HG03060 (cell line): ENCODE data around the gene ATG101.
"Not testable (repeated sequence)": the region's sequence is repeated elsewhere in the genome, so short reads cannot be mapped to it uniquely, and the experiment has no call there.

ENCODE experiments used
- ATAC-seq: cut with Tn5 transposase; IDR thresholded peaks from one replicate; pipeline ENCODE4 v1.9.1; 2021; ENCODE audit warnings: low read depth, moderate number of reproducible peaks; ENCODE audit not compliant: unreplicated experiment

Gene ATG101

DNA sequence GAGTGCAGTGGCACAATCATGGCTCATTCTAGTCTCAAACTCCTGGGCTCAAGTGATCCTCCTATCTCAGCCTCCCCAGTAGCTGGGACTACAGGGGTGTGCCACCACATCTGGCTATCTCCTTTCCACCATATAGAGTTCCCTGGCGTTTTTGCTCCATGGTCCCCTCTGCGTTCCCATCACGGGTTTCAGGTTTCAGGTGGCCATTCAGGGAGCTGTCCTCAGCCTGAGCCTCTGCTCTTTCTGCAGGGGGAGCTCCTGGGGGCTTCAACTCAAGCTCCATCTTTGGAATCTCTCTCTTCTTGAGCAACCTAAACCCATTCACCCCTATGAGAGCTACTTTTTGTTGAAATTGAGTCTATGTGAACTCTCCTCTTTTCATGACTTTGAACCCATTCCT lies 21.3 kb downstream of the ATG101 start:
- ATAC-seq = no peak

DNA sequence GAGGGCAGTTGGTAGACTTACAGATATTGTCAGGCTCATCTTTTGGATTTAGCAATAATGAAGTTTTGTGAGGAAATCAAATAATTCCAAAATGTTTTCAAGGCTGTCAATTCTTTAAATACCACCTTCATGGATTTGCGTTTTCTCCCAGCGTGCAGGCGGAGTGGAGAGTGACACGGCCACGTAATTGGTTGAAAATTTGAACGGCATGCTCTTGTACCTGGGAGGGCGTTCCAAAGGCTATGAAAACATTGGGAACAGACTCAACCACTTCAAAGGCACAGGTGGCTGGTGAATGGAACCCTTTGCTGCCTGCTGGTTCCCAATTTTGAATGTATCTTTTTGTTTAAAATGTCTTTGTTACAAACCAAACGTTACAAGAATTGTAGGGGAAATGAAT lies 22.1 kb downstream of the ATG101 start:
- ATAC-seq = no peak

DNA sequence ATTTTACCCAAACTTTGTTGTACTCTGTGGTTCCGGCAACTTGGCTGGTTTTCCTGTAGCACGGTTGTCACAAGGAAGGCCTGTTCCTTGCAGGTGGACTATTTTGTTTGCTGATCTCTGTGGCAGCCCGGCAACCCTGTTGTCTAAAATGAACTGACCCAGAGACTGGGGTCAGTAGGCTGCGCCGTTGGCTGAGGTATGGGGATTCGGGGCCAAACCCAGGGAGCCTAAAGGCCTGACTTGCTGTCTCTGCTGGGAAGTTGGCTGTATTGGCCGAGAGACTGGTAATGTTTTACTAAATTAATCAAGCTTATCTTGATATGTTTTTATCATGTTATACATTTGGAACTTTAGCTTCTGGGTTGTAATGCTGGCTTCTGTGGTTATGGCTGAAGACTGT lies 23.6 kb downstream of the ATG101 start:
- no peak for ATAC-seq

DNA sequence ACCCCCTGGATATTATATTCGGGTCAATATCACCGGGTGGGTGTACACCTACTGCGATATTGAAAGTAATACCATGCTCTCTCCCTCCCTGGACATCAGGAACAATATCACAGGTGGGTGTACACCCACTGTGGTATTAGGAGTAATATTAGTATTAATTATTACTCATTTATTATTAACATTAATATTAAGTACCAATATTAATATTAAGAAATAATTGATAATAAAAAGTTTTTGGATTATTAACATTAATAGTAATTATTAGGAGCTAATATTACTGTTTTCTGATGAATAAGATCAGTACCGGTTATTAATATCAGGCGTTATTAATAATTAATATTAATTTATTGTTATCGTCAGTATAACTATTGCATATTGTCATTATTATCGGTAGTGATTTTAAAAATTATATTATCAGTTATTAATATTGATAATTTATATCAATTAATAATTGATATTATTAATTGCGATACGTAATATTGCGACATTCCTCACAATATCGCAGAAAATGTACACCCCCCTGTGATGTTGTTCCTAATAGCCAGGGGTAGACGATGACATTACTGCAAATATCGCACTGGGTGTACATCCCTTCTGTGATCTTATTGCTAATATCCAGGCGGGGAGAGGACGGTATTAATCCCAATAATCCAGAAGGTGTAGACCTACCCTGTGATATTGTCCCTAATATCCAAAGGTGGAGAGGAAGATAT lies 26.7 kb downstream of the ATG101 start:
- ATAC-seq = no peak

DNA sequence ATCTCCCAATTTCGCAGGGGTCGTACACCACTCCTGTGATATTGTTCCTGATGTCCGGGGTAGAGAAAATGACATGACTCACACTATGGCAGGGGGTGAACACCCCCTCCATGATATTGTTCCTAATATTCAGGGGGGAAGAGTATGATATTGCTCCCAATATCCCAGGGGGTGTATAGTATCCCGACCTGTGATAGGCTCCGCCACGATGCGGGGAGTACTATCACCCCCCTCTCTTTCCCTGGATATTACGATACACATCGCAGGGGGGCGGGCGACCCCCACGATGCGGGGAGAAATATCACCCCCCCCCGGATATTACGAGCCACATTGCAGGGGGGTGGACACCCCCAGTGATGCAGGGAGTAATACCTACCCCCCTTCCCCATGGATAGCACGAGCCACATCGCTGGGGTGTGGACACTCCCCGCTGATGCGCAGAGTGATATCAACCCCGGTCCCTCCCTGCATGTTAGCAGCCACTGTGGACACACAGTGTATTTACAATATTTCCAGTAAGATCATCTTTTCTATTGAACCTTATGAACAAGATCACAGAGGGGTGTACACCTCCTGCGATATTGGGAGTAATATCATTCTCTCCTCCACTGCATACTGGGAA lies 27.4 kb downstream of the ATG101 start:
- no peak for ATAC-seq

DNA sequence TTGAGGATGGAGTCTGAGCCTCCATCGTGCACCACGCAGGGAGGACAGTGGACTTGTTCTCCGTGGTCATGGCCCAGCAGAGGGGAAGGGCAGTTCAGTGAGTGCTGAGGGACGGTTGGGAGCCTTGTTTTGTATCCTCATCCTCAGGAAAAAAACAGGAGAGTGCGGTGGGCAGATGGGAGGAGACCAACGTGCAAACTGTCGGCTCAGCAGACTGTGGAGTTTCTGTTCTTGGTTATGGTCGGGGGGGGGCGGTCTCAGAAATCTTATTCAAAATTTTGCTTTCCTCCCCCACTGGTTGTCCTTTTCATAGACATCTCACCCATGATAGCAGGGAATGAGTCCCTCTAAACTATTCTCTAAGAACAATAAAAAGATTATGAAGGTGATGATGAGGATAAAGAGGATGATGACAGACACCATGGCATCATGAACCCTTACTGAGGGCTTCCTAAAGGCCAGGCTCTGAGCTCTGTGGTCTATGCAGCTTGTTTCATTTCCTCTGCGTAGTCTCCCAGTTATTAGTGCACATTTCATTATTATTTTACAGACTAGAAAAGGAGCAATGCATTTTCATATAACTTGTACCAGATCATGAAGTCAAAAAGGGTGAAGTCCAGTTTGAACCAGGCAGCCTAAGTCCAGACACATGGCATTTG lies 34.8 kb downstream of the ATG101 start:
- not testable (repeated sequence) for ATAC-seq

DNA sequence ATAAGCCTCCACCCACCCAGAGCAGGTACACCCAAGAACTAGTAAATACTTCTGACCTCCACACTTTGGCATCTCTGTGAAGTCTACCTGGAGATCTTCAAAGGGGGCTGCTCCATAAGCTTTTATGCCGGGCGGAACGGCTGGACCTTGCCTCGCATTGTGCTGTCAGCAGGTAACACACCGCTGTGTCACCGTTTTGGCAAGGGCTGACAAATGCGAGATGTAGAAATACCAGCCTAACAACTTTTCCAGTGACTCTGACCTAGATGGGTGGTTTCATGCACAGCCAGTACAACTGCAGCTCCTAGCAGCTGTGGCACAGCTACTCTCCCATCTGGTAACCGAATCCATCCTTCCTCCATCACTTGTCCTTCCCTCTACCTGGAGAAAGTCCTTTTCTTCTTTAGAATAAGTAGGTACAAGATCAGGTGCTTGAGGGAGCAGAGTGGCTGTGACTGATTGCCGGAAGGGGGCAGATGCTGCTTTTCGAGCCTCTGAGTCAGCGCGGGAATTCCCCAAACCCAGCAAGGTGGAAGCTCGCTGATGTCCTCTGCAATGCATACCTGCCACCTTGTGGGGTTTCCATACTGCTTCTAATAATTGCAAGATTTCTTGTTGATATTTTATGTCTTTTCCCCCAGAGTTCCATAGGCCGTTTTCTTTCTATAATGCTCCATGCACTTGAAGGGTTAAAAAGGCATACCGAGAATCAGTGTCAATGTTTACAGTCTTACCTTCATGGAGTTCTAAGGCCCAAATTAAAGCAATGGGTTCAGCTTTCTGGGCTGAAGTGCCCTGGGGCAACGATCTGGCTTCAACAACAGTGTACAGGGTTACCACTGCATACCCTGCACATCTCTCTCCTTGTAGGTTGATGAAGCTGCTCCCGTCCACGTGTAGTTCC lies 46.7 kb downstream of the ATG101 start:
- ATAC-seq = not testable (repeated sequence)

DNA sequence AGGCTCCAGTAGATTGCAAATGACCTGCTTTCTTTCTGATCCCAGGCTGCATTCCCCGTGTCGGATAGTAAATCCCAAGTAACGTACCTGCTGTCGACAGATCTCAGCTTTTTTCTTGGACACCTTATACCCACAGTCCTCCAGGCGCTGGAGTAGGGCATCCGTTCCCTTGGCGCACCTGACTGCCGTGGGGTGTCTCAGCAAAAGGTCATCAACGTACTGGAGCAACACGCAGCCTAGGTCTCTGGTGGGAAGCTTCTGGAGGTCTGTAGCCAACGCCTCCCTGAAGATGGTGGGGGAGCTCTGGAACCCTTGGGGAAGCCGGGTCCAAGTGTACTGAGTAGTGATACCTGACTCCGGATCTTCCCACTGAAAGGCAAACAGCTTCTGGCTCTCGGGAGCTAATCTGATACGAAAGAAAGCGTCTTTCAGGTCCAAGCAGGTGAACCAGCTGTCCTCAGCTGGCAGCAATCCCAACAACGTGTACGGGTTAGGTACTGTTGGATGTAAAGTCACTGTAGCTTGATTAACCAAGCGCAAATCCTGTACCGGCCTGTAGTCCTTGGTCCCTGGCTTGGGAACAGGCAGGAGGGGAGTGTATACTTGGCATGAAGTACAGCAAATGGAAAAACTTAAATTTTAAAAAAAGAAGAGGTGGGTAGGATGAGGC lies 48.2 kb downstream of the ATG101 start:
- ATAC-seq = not testable (repeated sequence)

DNA sequence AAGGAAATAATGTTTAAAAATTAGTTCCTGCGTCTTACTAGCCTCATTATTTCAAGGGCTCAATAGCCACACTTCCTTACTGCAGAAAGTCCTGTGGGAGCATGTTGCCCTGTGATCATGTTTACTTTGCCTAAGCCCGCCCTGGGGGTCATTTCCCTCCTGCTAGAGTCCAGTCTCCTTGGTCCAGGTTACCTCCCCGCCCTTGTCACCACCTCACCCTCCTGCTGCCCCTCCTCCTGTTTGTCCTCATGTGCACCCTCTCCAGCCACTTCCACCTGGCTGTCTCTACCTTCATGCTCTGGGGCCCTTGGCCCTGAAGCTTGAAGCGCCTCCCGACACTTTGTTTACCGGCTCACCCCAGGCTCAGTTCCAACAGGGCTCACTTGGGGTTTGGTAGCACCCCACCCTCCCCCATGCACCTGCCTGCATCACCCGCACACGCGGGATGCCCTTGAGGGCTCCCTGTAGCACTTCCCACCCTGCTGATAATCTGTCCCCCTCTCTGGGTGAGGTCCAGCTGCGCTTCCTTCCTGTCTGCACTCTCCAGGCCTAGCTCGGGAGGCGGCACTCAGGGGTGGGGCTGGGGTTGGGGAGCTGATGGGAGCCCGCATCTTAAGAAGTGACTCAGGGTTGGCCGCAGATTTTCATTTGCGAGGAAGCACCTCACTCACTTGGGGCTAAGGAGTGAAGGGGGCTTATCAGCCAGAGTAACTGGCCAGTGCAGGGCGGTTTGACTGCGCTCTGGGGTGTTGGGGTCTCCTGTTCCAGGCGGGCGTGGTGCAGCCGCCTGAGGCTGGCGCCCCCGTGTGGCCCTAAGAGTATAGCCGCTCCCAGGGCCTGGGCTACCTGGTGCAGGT lies 49.8 kb downstream of the ATG101 start:
- no peak for ATAC-seq

DNA sequence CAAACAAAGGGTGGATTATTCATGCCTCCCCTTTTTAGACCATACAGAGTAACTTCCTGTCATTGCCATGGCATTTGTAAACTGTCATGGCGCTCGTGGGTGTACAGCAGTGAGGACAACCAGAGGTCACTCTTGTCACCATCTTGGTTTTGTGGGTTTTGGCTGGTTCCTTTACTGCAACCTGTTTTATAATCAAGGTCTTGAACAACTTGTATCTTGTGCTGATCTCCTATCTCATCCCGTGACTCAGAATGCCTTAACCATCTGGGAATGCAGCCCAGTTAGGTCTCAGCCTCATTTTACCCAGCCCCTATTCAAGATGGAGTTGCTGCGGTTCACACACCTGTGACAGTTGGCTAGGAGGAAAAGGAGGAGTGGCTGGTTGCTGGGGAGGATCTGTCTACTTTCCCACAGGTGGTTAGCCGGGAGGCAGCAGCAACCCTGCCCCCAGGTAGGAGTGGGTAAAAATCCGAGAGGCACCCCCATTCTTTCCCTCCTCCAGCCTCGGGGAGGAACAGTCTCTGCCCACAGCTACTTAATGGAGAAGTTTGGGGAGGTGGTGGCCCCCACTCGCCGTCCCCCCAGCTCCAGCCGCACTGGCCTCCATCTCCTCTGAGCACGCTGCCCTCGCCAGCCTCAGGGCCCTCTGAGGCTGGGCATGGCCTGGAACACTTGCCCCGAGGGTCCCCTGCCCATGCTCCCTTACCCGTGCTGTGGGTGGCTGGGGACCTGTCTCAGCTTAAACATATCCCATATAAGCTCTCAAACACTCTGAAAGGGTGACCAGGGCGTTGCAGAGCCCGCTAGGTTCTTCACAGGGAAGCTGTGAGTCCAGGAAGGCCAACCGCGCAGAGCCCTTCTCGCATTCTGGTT lies 51.4 kb downstream of the ATG101 start:
- ATAC-seq = no peak

DNA sequence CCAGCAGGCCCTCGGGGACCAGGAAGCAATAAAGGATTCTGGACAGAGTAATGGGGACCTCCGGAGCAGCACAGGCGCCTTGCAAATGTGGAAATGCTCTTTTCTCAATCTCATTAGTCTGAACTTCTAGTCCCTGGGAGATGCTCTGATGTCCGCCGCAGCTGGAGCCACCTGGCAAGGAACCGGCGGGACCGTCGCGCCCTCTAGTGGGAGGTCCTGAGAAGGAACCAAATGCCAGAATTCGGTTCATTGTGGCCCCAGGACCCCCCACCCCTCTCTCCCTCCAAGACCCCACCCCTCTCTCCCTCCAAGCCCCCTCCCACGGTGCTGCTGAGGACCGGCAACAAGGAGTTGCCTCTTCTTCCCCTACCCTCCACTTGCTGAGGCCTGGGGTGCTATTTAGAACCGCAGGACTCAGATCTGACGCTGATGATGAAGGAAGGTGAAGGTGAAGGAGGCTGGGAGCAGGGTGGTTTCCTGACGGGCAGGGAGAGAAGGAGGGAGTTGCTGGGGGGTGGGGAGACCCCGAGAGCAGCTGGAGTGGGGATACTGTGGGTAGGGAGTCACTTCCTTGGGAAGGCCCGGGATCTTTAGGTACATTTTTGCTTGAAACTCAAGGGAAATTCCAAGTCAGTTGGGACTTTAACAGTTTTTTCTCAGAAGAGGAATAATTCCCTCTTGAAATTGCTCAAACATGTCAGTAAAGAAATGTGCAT lies 52.2 kb downstream of the ATG101 start:
- ATAC-seq = no peak

DNA sequence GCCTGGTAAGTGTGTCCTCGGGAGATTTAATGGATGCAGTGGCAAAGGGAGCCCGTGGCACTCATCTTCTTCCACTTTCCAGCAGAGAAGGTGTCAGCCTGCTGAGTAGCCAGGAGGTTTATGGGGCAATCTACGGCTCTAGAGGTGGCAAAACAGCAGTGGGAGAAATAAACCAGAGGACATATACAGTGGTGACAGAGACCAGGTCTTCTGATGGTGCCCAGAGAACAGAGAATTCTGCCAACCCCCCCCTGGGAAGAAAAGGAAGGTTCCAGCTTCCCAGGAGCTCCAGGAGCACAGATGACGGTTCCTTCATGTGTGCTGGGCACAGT lies 52.7 kb downstream of the ATG101 start:
- ATAC-seq = no peak

DNA sequence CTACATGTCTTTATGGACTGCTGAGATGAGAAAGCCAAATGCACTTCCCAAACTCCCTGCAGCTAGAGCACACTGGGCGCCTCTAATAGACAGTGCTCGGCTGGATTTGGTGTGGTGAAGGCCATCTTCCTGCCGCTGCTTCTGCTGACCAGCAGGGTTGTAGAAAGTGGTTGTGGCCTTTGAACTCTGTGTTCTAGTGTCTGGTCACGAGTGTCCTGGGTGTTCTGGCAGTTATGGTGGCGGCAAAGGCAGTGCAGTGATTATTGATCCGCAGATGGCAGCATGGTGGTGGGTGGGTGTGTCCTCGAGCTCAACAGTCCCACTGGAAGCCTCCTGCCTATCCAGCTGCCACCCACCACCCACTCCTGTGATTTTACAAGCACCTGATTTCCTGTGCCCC lies 53.1 kb downstream of the ATG101 start:
- no peak for ATAC-seq

DNA sequence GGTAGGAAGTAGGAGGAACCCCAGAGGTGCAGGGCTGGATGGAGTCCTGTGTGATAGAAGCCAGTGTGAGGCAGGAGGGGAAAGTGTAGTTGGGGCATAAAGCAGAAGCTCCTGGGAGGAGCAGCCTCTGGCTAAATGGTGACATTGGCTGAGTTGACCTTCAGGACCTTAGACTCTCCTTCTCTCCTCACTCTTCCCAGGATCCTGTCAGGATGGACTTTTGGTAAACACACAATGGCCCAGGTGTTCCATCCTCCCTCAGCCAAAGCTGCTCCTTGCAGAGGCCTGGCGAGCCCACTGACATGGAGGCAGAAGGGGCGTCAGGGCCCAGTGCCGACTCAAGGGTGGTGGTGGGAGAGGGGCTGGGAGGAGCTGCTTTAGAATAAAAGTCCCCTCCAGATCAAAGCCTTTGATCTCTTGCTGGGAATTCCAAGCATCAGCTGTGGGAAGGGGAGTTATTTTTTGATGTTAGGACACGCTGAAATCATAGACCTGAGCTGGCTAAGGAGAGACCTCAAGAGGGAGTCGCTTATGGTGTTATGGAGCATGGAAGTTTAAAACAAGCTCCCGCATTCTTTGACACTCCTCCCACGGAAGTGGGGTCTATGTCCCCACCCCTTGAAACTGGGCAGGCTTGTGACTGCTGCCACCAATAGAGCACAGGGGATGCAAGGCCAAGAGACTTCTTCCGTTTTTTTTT lies 53.9 kb downstream of the ATG101 start:
- no peak for ATAC-seq

DNA sequence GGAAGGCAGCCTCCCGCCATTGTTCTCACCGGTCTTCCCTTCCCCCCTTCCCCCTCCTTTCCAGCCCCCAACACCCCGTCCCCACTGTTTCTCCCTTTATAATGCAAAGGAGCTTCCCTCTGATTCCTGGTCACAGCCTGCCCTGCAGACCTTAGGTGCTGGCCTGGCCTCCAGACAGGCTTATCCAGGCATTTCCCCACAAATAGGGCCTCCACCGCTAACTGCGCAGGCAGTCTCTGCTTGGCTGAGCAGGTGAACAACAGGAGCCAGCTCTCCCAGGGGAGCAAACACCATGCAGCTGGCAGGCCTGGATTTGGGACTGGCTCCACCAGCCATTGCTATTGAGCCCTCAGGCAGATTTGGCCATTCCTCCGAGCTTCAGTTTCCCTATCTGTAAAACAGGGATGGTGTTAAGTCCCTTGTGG lies 55.7 kb downstream of the ATG101 start:
- no peak for ATAC-seq

DNA sequence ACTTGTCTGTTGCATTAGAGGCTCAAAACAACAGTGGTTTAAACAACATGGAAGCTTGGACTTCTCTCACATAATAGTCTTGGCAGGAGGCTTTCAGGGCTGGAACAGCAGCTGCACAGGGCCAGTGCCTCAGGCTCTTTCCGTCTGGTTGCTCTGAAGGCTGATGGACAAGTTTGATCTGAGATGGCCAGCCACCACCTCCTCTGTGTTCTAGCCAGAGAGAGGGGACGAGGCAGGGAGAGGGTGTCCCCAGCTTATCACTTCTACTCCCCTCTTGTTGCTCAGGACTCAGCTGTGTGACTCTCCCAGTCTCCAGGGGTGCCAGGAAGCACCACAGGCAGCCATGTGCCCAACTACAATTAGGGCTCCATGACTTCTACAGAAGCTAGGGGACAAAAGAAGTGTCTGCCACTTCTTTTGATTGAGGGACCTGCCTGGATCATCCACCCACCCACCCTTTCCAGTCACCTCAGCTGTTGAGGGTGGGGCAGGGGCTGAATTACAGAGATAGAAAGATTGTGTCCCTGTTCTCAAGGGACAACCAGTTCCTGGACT lies 56.3 kb downstream of the ATG101 start:
- ATAC-seq = no peak
